Mesenchymal stem cell (in vitro differentiated cells and primary cell): ENCODE data around the gene LRRC43. TPM values are rescaled to one million over a fixed set of nuclear protein-coding genes. Genes with fewer than 3 reads are reported as not detected.

Experiments used
- DNase-seq: peaks from one replicate; pipeline ENCODE4 v3.0.0-alpha.2; 2013
- H2AFZ ChIP-seq: one replicate; pipeline ENCODE4 v1.6.1; 2013; ENCODE audit warnings: low read depth, mild to moderate bottlenecking, control low read depth, inconsistent platforms, low read length, moderate library complexity
- H2AK5ac ChIP-seq: 2 replicates; pipeline ENCODE4 v1.6.1; 2013; ENCODE audit warnings: low read length, moderate library complexity, mild to moderate bottlenecking, inconsistent platforms; ENCODE audit not compliant: severe bottlenecking
- H2BK120ac ChIP-seq: one replicate; pipeline ENCODE4 v1.6.1; 2013; ENCODE audit warnings: low read depth, mild to moderate bottlenecking, inconsistent platforms, low read length, moderate library complexity
- H2BK12ac ChIP-seq, 2 experiments: one replicate each; pipeline ENCODE4 v1.6.1; 2013; ENCODE audit warnings: inconsistent platforms in 2 of 2, low read length in 2 of 2, mild to moderate bottlenecking in 2 of 2, moderate library complexity in 2 of 2, control low read depth in 1 of 2
- H2BK15ac ChIP-seq: one replicate; pipeline ENCODE4 v1.6.1; 2013; ENCODE audit warnings: mild to moderate bottlenecking, low read depth, inconsistent platforms; ENCODE audit not compliant: poor library complexity, severe bottlenecking
- H2BK5ac ChIP-seq: 2 replicates; pipeline ENCODE4 v1.6.1; 2013; ENCODE audit warnings: low read depth, mild to moderate bottlenecking, low read length, control low read depth, inconsistent platforms; ENCODE audit not compliant: poor library complexity, severe bottlenecking
- H3K14ac ChIP-seq, 2 experiments: one replicate each; pipeline ENCODE4 v1.6.1; 2013; ENCODE audit warnings: inconsistent platforms in 2 of 2, low read length in 2 of 2, control low read depth in 1 of 2, mild to moderate bottlenecking in 1 of 2, moderate library complexity in 1 of 2
- H3K18ac ChIP-seq, 2 experiments: one replicate each; pipeline ENCODE4 v1.6.1; 2013; ENCODE audit warnings: inconsistent platforms in 2 of 2, low read length in 2 of 2, control low read depth in 1 of 2, low read depth in 1 of 2, mild to moderate bottlenecking in 1 of 2
- H3K23ac ChIP-seq, 2 experiments: one replicate each; pipeline ENCODE4 v1.6.1; 2013; ENCODE audit warnings: inconsistent platforms in 2 of 2, low read length in 2 of 2, mild to moderate bottlenecking in 2 of 2, moderate library complexity in 2 of 2, control low read depth in 1 of 2
- H3K27ac ChIP-seq: 2 replicates; pipeline ENCODE4 v1.5.1; 2013; ENCODE audit warnings: mild to moderate bottlenecking, moderate library complexity, low read length, control low read depth, inconsistent platforms; ENCODE audit not compliant: poor library complexity, severe bottlenecking
- H3K27me3 ChIP-seq, 2 experiments: 2 replicates each; pipeline versions ENCODE4 v1.6.1 to v1.7.0; 2013; ENCODE audit warnings: low read length in 2 of 2, mild to moderate bottlenecking in 2 of 2, moderate library complexity in 2 of 2, control low read depth in 1 of 2, inconsistent platforms in 1 of 2; ENCODE audit not compliant: control insufficient read depth in 1 of 2, insufficient read depth in 1 of 2
- H3K36me3 ChIP-seq, 2 experiments: 2 replicates each; pipeline versions ENCODE4 v1.6.1 to v1.7.0; 2013; ENCODE audit warnings: low read length in 2 of 2, control low read depth in 1 of 2, inconsistent platforms in 1 of 2, low read depth in 1 of 2, mild to moderate bottlenecking in 1 of 2; ENCODE audit not compliant: insufficient read depth in 2 of 2, control insufficient read depth in 1 of 2
- H3K4ac ChIP-seq, 2 experiments: one replicate each; pipeline ENCODE4 v1.6.1; 2013; ENCODE audit warnings: inconsistent platforms in 2 of 2, low read length in 2 of 2, mild to moderate bottlenecking in 2 of 2, moderate library complexity in 2 of 2, control low read depth in 1 of 2, low read depth in 1 of 2
- H3K4me1 ChIP-seq: 2 replicates; pipeline ENCODE4 v1.6.1; 2013; ENCODE audit warnings: low read depth, low read length, control low read depth; ENCODE audit not compliant: control insufficient read depth, insufficient read depth
- H3K4me2 ChIP-seq: 2 replicates; pipeline ENCODE4 v1.6.1; 2013; ENCODE audit warnings: low read length, mild to moderate bottlenecking, inconsistent platforms; ENCODE audit not compliant: poor library complexity, severe bottlenecking
- H3K4me3 ChIP-seq, 2 experiments: 2 replicates each; pipeline versions ENCODE4 v1.5.1 to v1.7.0; 2013; ENCODE audit warnings: low read length in 2 of 2, mild to moderate bottlenecking in 2 of 2, control low read depth in 1 of 2, low read depth in 1 of 2; ENCODE audit not compliant: insufficient read depth in 1 of 2
- H3K79me1 ChIP-seq: replicated peaks from 2 replicates; pipeline ENCODE4 v1.6.1; 2013; ENCODE audit warnings: mild to moderate bottlenecking, control low read depth, low read length, inconsistent platforms; ENCODE audit not compliant: poor library complexity, severe bottlenecking
- H3K9ac ChIP-seq: 2 replicates; pipeline ENCODE4 v1.7.0; 2013; ENCODE audit warnings: mild to moderate bottlenecking, low read length, moderate library complexity
- H3K9me3 ChIP-seq: 2 replicates; pipeline ENCODE4 v1.7.0; 2013; ENCODE audit warnings: mild to moderate bottlenecking, low read length; ENCODE audit not compliant: control insufficient read depth
- H4K8ac ChIP-seq: one replicate; pipeline ENCODE4 v1.6.1; 2013; ENCODE audit warnings: inconsistent platforms, mild to moderate bottlenecking, low read length, moderate library complexity
- H4K91ac ChIP-seq: one replicate; pipeline ENCODE4 v1.6.1; 2013; ENCODE audit warnings: mild to moderate bottlenecking, low read length, inconsistent platforms
- WGBS: methylation state at CpG from one replicate; pipeline ENCODE4 v1.1.7; 2013; ENCODE audit warnings: mixed read lengths; 5-methylcytosine and 5-hydroxymethylcytosine counted together
- polyA plus RNA-seq, 2 experiments: library from polyadenylated mRNA; stranded (reverse); fragments of 200-250 nt; gene quantifications; one replicate each; pipeline ENCODE4 v1.2.3, GENCODE V29; 2013

The LRRC43 gene
- 2.2 TPM for polyA plus RNA-seq (2013, experiment 1 of 2)
- 2.1 TPM for polyA plus RNA-seq (2013, experiment 2 of 2)

DNA sequence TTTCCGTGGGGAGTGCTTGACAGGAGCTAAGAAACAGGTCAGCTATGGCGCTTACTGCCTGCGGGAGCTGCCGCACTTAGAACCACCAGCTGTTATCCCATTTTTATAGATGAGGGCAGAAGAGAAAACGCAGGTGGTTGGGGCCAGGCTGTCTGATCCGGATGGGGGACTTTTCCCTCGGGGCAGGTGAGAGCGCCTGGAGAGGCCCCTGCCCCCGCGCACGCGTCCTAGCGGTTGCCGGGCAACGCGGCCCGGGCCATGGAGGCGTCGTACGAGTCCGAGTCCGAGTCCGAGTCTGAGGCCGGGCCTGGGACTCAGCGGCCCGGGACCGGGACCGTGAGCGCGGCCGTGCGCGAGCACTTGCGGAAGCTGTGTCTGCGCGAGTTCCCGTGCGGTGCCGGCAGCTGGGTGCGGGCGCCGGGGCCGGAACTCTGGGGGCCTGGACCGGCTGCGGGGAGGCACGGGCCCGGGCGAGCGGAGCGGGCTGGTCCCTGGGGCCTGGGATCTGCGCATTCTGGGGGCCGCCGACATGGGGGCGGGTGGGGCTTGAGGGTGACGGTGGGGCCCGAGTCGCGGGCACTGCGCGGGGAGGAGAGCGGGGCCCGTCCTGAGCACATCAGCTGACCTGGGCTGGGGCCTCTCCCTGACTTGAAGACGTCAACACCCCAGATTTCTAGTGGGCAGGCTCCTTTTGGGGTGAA, at the start of gene LRRC43:
TSS of gene LRRC43 (plus strand) at position 237 of the 701 bp plus-strand sequence. CDS start at position 259, 22 bp downstream.
- no peaks in the 10 kb centered on the region for H3K27me3 ChIP-seq
- peak within 1 kb of the TSS in 1 of 2 experiments; percentile 18 for H2BK12ac ChIP-seq
- H3K79me1 ChIP-seq: no peaks in the 10 kb centered on the region
- peak within 1 kb of the TSS; percentile 18 to 69 for H3K14ac ChIP-seq
- peak within 1 kb of the TSS; percentile 77 for H2AFZ ChIP-seq
- no peaks in the 10 kb centered on the region for H3K9me3 ChIP-seq
- H3K4me1 ChIP-seq: peaks cover 9% of the 10 kb centered on the region
- peak within 1 kb of the TSS; percentile 67 for H3K4ac ChIP-seq
- H2BK120ac ChIP-seq: peak within 1 kb of the TSS; percentile 37
- no peak within 1 kb of the TSS for H2BK5ac ChIP-seq
- peak within 1 kb of the TSS; percentile 72 to 76 for H3K4me3 ChIP-seq
- H4K91ac ChIP-seq: peak within 1 kb of the TSS; percentile 78
- 2% methylated on average over 60 of the region's 63 CpGs for WGBS
- peak within 1 kb of the TSS in 1 of 2 experiments; percentile 72 for H3K23ac ChIP-seq
- peak within 1 kb of the TSS; percentile 97 for H3K4me2 ChIP-seq
- peak; percentile 44 for DNase-seq
- peak within 1 kb of the TSS; percentile 78 for H3K9ac ChIP-seq
- H3K18ac ChIP-seq: peak within 1 kb of the TSS; percentile 23 to 84
- no peak within 1 kb of the TSS for H2BK15ac ChIP-seq
- H2AK5ac ChIP-seq: no peak within 1 kb of the TSS
- no peak within 1 kb of the TSS for H3K27ac ChIP-seq
- H4K8ac ChIP-seq: peak within 1 kb of the TSS; percentile 94
- H3K36me3 ChIP-seq: no peaks in the 10 kb centered on the region

DNA sequence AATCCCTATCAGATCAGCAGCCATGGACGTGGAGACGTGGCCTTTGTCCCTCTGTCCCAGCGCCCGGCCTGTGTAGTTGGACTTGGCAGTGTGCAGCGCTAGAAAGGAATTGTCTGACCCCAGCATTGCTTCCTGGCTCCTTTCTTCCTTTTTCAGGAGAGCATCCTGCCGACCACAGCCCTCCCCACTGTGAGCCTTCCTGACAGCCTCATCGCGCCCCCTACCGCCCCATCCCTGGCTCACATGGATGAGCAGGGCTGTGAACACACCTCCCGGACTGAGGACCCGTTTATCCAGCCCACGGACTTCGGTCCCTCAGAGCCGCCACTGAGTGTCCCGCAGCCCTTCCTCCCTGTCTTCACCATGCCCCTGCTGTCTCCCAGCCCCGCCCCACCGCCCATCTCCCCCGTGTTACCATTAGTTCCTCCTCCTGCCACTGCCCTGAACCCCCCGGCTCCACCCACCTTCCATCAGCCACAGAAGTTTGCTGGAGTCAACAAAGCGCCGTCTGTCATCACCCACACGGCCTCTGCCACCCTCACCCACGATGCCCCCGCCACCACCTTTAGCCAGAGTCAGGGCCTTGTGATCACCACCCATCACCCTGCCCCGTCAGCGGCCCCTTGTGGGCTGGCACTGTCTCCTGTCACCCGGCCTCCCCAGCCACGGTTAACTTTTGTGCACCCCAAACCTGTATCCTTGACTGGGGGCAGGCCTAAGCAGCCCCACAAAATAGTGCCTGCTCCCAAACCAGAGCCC, 49.6 kb upstream of the LRRC43 start:
- H3K9ac ChIP-seq: no peak overlapping the region
- no peak overlapping the region for H3K14ac ChIP-seq
- H4K8ac ChIP-seq: no peak overlapping the region
- H2AK5ac ChIP-seq: no peak overlapping the region
- no peak overlapping the region for H4K91ac ChIP-seq
- WGBS: 93% methylated on average over 28 of the region's 28 CpGs
- no peaks in the 10 kb centered on the region for H3K9me3 ChIP-seq
- H3K4me2 ChIP-seq: no peak overlapping the region
- no peak overlapping the region for H3K23ac ChIP-seq
- no peak overlapping the region for H2AFZ ChIP-seq
- H2BK15ac ChIP-seq: no peak overlapping the region
- H2BK5ac ChIP-seq: no peak overlapping the region
- H3K4ac ChIP-seq: no peak overlapping the region
- no peak overlapping the region for H2BK12ac ChIP-seq
- H3K79me1 ChIP-seq: peaks cover 5% of the 10 kb centered on the region
- DNase-seq: no peak
- no peak overlapping the region for H3K27ac ChIP-seq
- H3K4me1 ChIP-seq: peaks cover 23% of the 10 kb centered on the region
- H3K27me3 ChIP-seq: no peaks in the 10 kb centered on the region
- H2BK120ac ChIP-seq: no peak overlapping the region
- H3K4me3 ChIP-seq: no peak overlapping the region
- peaks cover 79 to 82% of the 10 kb centered on the region in 2 experiments for H3K36me3 ChIP-seq
- no peak overlapping the region for H3K18ac ChIP-seq

- Histone ChIP-seq H2BK5ac (no peak overlapping the region), H3K4ac (no peak overlapping the region), H2AK5ac (no peak overlapping the region), H3K4me2 (no peak overlapping the region), H3K18ac (no peak overlapping the region), H2BK120ac (no peak overlapping the region), H3K4me3 (no peak overlapping the region), H4K91ac (no peak overlapping the region), H3K27me3 (no peaks in the 10 kb centered on the region), H3K36me3 (peaks cover 74 to 75% of the 10 kb centered on the region in 2 experiments), H3K4me1 (peaks cover 3% of the 10 kb centered on the region), H2BK12ac (no peak overlapping the region), H3K14ac (no peak overlapping the region), H2AFZ (no peak overlapping the region), H3K9me3 (no peaks in the 10 kb centered on the region), H4K8ac (no peak overlapping the region), H3K9ac (no peak overlapping the region), H2BK15ac (no peak overlapping the region), H3K79me1 (peaks cover 2% of the 10 kb centered on the region), H3K27ac (no peak overlapping the region), H3K23ac (no peak overlapping the region)
- 97% methylated on average over 18 of the region's 18 CpGs for WGBS
- no peak for DNase-seq
These were observed 47.4 kb upstream of the LRRC43 start for GRCh38 chr12:122135437-122136031.

- Histone ChIP-seq H3K18ac (no peak overlapping the region), H4K8ac (no peak overlapping the region), H4K91ac (no peak overlapping the region), H3K4ac (no peak overlapping the region), H2BK120ac (no peak overlapping the region), H2BK15ac (no peak overlapping the region), H3K36me3 (peaks cover 81% of the 10 kb centered on the region in 2 experiments), H3K27ac (no peak overlapping the region), H3K4me1 (no peaks in the 10 kb centered on the region), H2AK5ac (no peak overlapping the region), H3K4me2 (no peak overlapping the region), H3K27me3 (no peaks in the 10 kb centered on the region), H2AFZ (no peak overlapping the region), H3K9me3 (no peaks in the 10 kb centered on the region), H2BK12ac (no peak overlapping the region), H3K14ac (no peak overlapping the region), H3K9ac (no peak overlapping the region), H2BK5ac (no peak overlapping the region), H3K4me3 (no peak overlapping the region), H3K23ac (no peak overlapping the region), H3K79me1 (peaks cover 2% of the 10 kb centered on the region)
- no peak for DNase-seq
- 67% methylated on average over 8 of the region's 10 CpGs for WGBS
These were observed 45.7 kb upstream of the LRRC43 start for GRCh38 chr12:122137229-122137628.
